HCT116 (cell line): Measurements from ENCODE around the gene USF1. TPM values are rescaled to one million over a fixed set of nuclear protein-coding genes. Genes with fewer than 3 reads are reported as not detected.
A peak's percentile ranks its signal among the peaks of the same experiment; 100 is the strongest.

Experiments
- ATAC-seq: fragments of 200-7000 bp; cut with Tn5 transposase; 2 replicates; pipeline ENCODE4 v1.9.1; 2020; ENCODE audit warnings: mild to moderate bottlenecking, moderate library complexity
- BruUV-seq: library from RNA; stranded (reverse); fragments of 400-500 nt; replicated peaks from 2 replicates; lab custom pipeline; 2021; lab: Mats Ljungman, UMichigan
- CTCF ChIA-PET: fragments of 300-600 bp; sonication (Branson Sonifier 250); formaldehyde crosslinking; loops from one replicate; lab custom pipeline; 2021; ENCODE audit warnings: antibody characterized with exemption; lab: Charles Lee
- POLR2A ChIA-PET: fragments of 300-600, 350-600 bp; sonication (Branson Sonifier 250); formaldehyde crosslinking; loops from one replicate; lab custom pipeline; 2021; ENCODE audit warnings: antibody characterized with exemption; lab: Charles Lee
- RAD21 ChIA-PET, 2 experiments: fragments of 300-600 bp; sonication (Branson Sonifier 250); formaldehyde crosslinking; loops; one replicate each; lab custom pipeline; 2023; ENCODE audit warnings: low total read pairs in 2 of 2; ENCODE audit not compliant: uncharacterized antibody in 2 of 2, unreplicated experiment in 2 of 2, low non-redundant PET in 1 of 2; lab: Charles Lee
- DNase-seq: peaks from one replicate; pipeline ENCODE4 v3.0.0-alpha.2; 2010; ENCODE audit warnings: low read depth, low spot score
- H2AFZ ChIP-seq: fragments of 200-600 bp; shearing (Covaris generic), sonication (generic); 2 replicates; pipeline ENCODE4 v1.6.1; 2017; ENCODE audit warnings: low read depth, mixed run types, mixed read lengths, antibody characterized with exemption, low read length; ENCODE audit not compliant: poor library complexity, severe bottlenecking
- H3K27ac ChIP-seq: 2 replicates; pipeline ENCODE4 v1.5.1; 2012; ENCODE audit warnings: low read depth, low read length
- H3K27me3 ChIP-seq: fragments of 200-600 bp; sonication (generic); 2 replicates; pipeline ENCODE4 v1.6.1; 2016; ENCODE audit warnings: mixed run types, low read length, mixed read lengths; ENCODE audit not compliant: insufficient read depth
- H3K36me3 ChIP-seq, 2 experiments: fragments of 200-500 bp in 1 of 2; fragments of 200-600 bp in 1 of 2; sonication (Bioruptor generic) in 1 of 2; sonication (generic) in 1 of 2; 2 replicates each; pipeline versions ENCODE4 v1.5.1 to v1.6.1; 2014 to 2016; ENCODE audit warnings: low read length in 2 of 2, inconsistent platforms in 1 of 2, mixed read lengths in 1 of 2, mixed run types in 1 of 2; ENCODE audit not compliant: insufficient read depth in 2 of 2, control insufficient read depth in 1 of 2
- H3K4me1 ChIP-seq, 2 experiments: fragments of 200-600 bp in 1 of 2; sonication (generic) in 1 of 2; 2 replicates each; pipeline versions ENCODE4 v1.5.1 to v1.6.1; 2012 to 2017; ENCODE audit warnings: low read length in 2 of 2, inconsistent platforms in 1 of 2, mild to moderate bottlenecking in 1 of 2, mixed read lengths in 1 of 2, mixed run types in 1 of 2, moderate library complexity in 1 of 2; ENCODE audit not compliant: insufficient read depth in 2 of 2, control insufficient read depth in 1 of 2
- H3K4me2 ChIP-seq: fragments of 200-600 bp; sonication (generic); 2 replicates; pipeline ENCODE4 v1.6.1; 2017; ENCODE audit warnings: mixed run types, low read length, mixed read lengths
- H3K4me3 ChIP-seq, 2 experiments: fragments of 200-600 bp in 1 of 2; sonication (generic) in 1 of 2; replicated peaks in 1 of 2; 2 replicates each; pipeline ENCODE4 v1.5.1; 2011 to 2016; ENCODE audit warnings: low read length in 2 of 2, control low read depth in 1 of 2, low read depth in 1 of 2, mild to moderate bottlenecking in 1 of 2, mixed read lengths in 1 of 2, mixed run types in 1 of 2
- H3K79me2 ChIP-seq: fragments of 200-600 bp; sonication (generic); 2 replicates; pipeline ENCODE4 v1.6.1; 2017; ENCODE audit warnings: mild to moderate bottlenecking, mixed run types, low read length, moderate library complexity, mixed read lengths; ENCODE audit not compliant: insufficient read depth
- H3K9ac ChIP-seq: fragments of 200-600 bp; sonication (generic); 2 replicates; pipeline ENCODE4 v1.6.1; 2016; ENCODE audit warnings: low read length, mixed read lengths
- H3K9me2 ChIP-seq: fragments of 200-600 bp; sonication (generic), shearing (Covaris generic); 2 replicates; pipeline ENCODE4 v1.6.1; 2017; ENCODE audit warnings: mixed run types, mild to moderate bottlenecking, moderate library complexity; ENCODE audit not compliant: insufficient read depth
- H3K9me3 ChIP-seq, 2 experiments: fragments of 200-500 bp in 1 of 2; fragments of 200-600 bp in 1 of 2; sonication (Bioruptor generic) in 1 of 2; sonication (generic) in 1 of 2; 2 replicates each; pipeline ENCODE4 v1.6.1; 2014 to 2017; ENCODE audit warnings: low read length in 2 of 2, mixed read lengths in 2 of 2, inconsistent platforms in 1 of 2, low read depth in 1 of 2, mild to moderate bottlenecking in 1 of 2, mixed run types in 1 of 2, moderate library complexity in 1 of 2; ENCODE audit not compliant: control insufficient read depth in 1 of 2, insufficient read depth in 1 of 2
- H4K20me1 ChIP-seq: fragments of 200-600 bp; sonication (generic), shearing (Covaris generic); 2 replicates; pipeline ENCODE4 v1.6.1; 2017; ENCODE audit warnings: mixed run types, mild to moderate bottlenecking, moderate library complexity; ENCODE audit not compliant: insufficient read depth
- CTCF ChIP-seq, 3 experiments: fragments of 200-600 bp in 1 of 3; sonication (generic) in 1 of 3; IDR thresholded peaks in 2 of 3; conservative IDR thresholded peaks in 1 of 3; 2 replicates each; pipeline ENCODE4 v1.5.1; 2012 to 2017; ENCODE audit warnings: low read depth in 2 of 3, low read length in 2 of 3, antibody characterized with exemption in 1 of 3, borderline replicate concordance in 1 of 3, control low read depth in 1 of 3, mild to moderate bottlenecking in 1 of 3, mixed read lengths in 1 of 3, mixed run types in 1 of 3, moderate library complexity in 1 of 3; ENCODE audit not compliant: insufficient read depth in 1 of 3
- EZH2 ChIP-seq: fragments of 200-600 bp; sonication (generic); IDR thresholded peaks from 2 replicates; pipeline ENCODE4 v1.6.1; 2017; ENCODE audit warnings: antibody characterized with exemption, mixed run types
- EZH2phosphoT487 ChIP-seq: fragments of 200-600 bp; IDR thresholded peaks from 2 replicates; pipeline ENCODE4 v1.6.1; 2018; ENCODE audit warnings: antibody characterized with exemption, borderline replicate concordance
- MAX ChIP-seq: IDR thresholded peaks from 2 replicates; pipeline ENCODE4 v1.6.1; 2012
- POLR2A ChIP-seq: IDR thresholded peaks from 2 replicates; pipeline ENCODE4 v1.7.0; 2011; ENCODE audit warnings: borderline replicate concordance; ENCODE audit not compliant: insufficient read depth, insufficient read length; ENCODE audit errors: extremely low read depth
- POLR2AphosphoS5 ChIP-seq: IDR thresholded peaks from 2 replicates; pipeline ENCODE4 v1.6.1; 2011; ENCODE audit warnings: mild to moderate bottlenecking, low read depth, low read length, moderate library complexity
- YY1 ChIP-seq: IDR thresholded peaks from 2 replicates; pipeline ENCODE4 v1.6.1; 2011; ENCODE audit warnings: low read length, low read depth, moderate library complexity, mild to moderate bottlenecking; ENCODE audit not compliant: insufficient replicate concordance; ENCODE audit errors: extremely low read depth
- intact Hi-C: fragments of 100-400 bp; cut with micrococcal nuclease; formaldehyde crosslinking; loops from 2 replicates; pipeline ENCODE4 v1.10.0; 2022
- total RNA-seq: library from RNA; stranded (reverse); gene quantifications from one replicate; pipeline ENCODE4 v1.2.1, GENCODE V29; 2021; ENCODE audit not compliant: unreplicated experiment

The USF1 gene
- total RNA-seq, 1 experiment from 2014 or later, result 48.0 TPM

- peak; percentile 97 for TF ChIP-seq MAX
- TF ChIP-seq YY1, result peak; percentile 12
- TF ChIP-seq EZH2, result no peak
- no peak for TF ChIP-seq EZH2phosphoT487
Measured at GRCh38 chr1:161021165-161021969, 24.4 kb downstream of the USF1 start (continued).

DNA sequence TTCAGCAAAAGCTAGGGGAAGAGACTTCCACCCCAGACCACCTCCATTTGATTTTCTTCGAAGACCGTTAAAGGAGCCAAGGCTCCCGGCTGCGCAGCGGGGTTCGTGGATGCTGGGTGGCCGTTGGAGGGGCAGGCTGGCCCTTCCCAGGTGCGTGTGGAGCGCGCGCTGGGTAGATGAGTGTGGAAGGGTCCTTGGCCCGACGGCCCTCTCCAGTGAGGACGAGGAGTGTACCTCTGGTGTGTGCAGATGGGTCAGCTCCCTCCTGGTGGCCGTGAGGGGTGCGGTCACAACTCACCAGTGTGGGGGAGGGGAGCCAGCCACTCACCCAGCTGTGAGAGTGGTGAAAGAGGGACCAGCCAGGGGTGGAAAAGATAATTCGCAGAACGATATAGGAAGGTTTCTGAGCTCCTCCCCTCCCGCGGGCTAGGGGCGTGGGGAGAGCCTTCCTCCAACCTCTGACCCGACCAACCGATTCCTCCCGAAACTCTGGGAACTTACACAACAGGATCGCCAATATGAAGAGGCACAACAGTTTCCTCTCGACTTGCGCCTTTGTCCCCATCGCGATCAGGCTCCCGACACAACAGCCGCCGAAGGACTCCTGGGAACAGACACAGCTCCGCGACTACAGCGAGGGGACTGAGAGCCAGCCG lies 25.1 kb downstream of the USF1 start, which contains the start of gene F11R:
TSS of gene F11R (minus strand) at position 644 of the 656 bp plus-strand sequence. CDS start at position 565, 79 bp downstream.
- Histone ChIP-seq H3K79me2 (peaks cover 48% of the 10 kb centered on the region), H3K36me3 (peaks cover 0 to 2% of the 10 kb centered on the region in 2 experiments; a peak in 1 of 4 replicates), H3K4me2 (peak within 1 kb of the TSS; percentile 95), H3K9me3 (no peaks in the 10 kb centered on the region), H3K9ac (peak within 1 kb of the TSS; percentile 98)
- BruUV-seq, result TSS peak; percentile 75
- RAD21 ChIA-PET, result interaction anchor here (0.9 to 1.2 kb wide), 2 partner anchors 23 to 25 kb away, joined by 4 to 5 read pairs; partner anchors contain the start of gene USF1 (in 1 of the 2)
- TF ChIP-seq POLR2A (no peak), POLR2AphosphoS5 (peak; percentile 81; the same call in 1 of the 2 replicates), CTCF (IDR thresholded peaks at IDR 0.05 in 2 of 3, conservative IDR thresholded peaks at IDR 0.05 in 1 of 3; ENCODE audit: borderline replicate concordance in 1 of 3, insufficient read depth in 1 of 3, low read depth in 2 of 3, low read length in 2 of 3) (peak in 2 of 3 experiments; percentile 23 to 34; a peak in 4 of 6 replicates)
- TF ChIP-seq, all 23 proteins: peak for 2
- intact Hi-C loops, result loop anchor here (1.0 to 5.0 kb wide), 3 partner anchors 77 to 132 kb away; partner anchors contain the start of genes KLHDC9, NIT1, PFDN2 and UFC1
- ChIA-PET CTCF (interaction anchor here (1.0 to 3.0 kb wide), 9 partner anchors 12 to 345 kb away, joined by 3 to 19 read pairs (median 5); partner anchors contain the start of genes ITLN2 and TSTD1), POLR2A (interaction anchor here (0.6 to 3.0 kb wide), 19 partner anchors 8 to 163 kb away, joined by 3 to 24 read pairs (median 5); partner anchors contain the start of genes DEDD, NECTIN4, TSTD1 and USF1)
- Histone ChIP-seq H3K4me1 (peaks cover 18 to 45% of the 10 kb centered on the region in 2 experiments), H3K27ac (peak within 1 kb of the TSS; percentile 68), H3K27me3 (no peaks in the 10 kb centered on the region), H2AFZ (no peak within 1 kb of the TSS), H3K4me3 (peak within 1 kb of the TSS; percentile 96 to 97), H3K9me2 (no peaks in the 10 kb centered on the region), H4K20me1 (0 out of 2 replicates have a peak, but pooled peaks cover 5% of the 10 kb centered on the region)
- ATAC-seq (peak; percentile 53), DNase-seq (no peak)
